Activated CD4-positive, alpha-beta T cell treated with anti-CD3 and anti-CD28 coated beads, Interleukin-2, amount 10 ng/mL, durations not matched to agents 7 days and 5 days (primary cell): ENCODE results near the gene BET1. TPM values are rescaled to one million over a fixed set of nuclear protein-coding genes. Genes with fewer than 3 reads are reported as not detected.

Source experiments
- CTCF ChIA-PET: fragments of 350-600 bp; sonication (Branson Sonifier 250); formaldehyde crosslinking; loops from one replicate; lab custom pipeline; 2021; ENCODE audit warnings: antibody characterized with exemption; lab: Charles Lee
- POLR2A ChIA-PET: fragments of 350-600 bp; sonication (Branson Sonifier 250); formaldehyde crosslinking; loops from one replicate; lab custom pipeline; 2021; ENCODE audit warnings: antibody characterized with exemption; lab: Charles Lee
- DNase-seq: peaks from one replicate; pipeline ENCODE4 v3.0.0-alpha.2; 2020
- H3K27ac Mint-ChIP-seq: one replicate; pipeline ENCODE4 v1.8.0; 2021; ENCODE audit warnings: mild to moderate bottlenecking, moderate library complexity, mixed read lengths
- H3K27me3 Mint-ChIP-seq: one replicate; pipeline ENCODE4 v1.8.0; 2021; ENCODE audit warnings: mixed read lengths
- H3K36me3 Mint-ChIP-seq: one replicate; pipeline ENCODE4 v1.8.0; 2021; ENCODE audit warnings: low read depth, mixed read lengths
- H3K4me1 Mint-ChIP-seq: one replicate; pipeline ENCODE4 v1.8.0; 2021; ENCODE audit warnings: mixed read lengths
- H3K4me3 Mint-ChIP-seq: one replicate; pipeline ENCODE4 v1.8.0; 2021; ENCODE audit warnings: mild to moderate bottlenecking, moderate library complexity, mixed read lengths
- H3K9me3 Mint-ChIP-seq: one replicate; pipeline ENCODE4 v1.8.0; 2021; ENCODE audit warnings: mixed read lengths
- total RNA-seq, 2 experiments: library from RNA; stranded (reverse); gene quantifications; one replicate each; pipeline ENCODE4 v1.2.3, GENCODE V29; 2021

BET1 gene
- total RNA-seq, 2 experiments from 2014 or later, result 19.2 to 20.0 TPM

GRCh38 chr7:93943816-93944540 is 60.2 kb downstream of the BET1 start:
- ChIA-PET CTCF (interaction anchor here (0.6 kb wide), 1 partner anchor 46 kb away, joined by 5 read pairs; no protein-coding TSS in a partner anchor), POLR2A (no interaction called here)
- H3K4me1 Mint-ChIP-seq, result no peaks in the 10 kb centered on the region
- DNase-seq, result no peak
- H3K4me3 Mint-ChIP-seq, result no peak overlapping the region
- peaks cover 6% of the 10 kb centered on the region for H3K27me3 Mint-ChIP-seq
- H3K27ac Mint-ChIP-seq, result no peak overlapping the region
- H3K9me3 Mint-ChIP-seq, result no peaks in the 10 kb centered on the region
- no peaks in the 10 kb centered on the region for H3K36me3 Mint-ChIP-seq

Other genes starting within 250 kb of the BET1 start
- gene TFPI2, start 113.6 kb downstream of the BET1 start, total RNA-seq, result not detected
- gene GNGT1, start 97.8 kb downstream of the BET1 start, total RNA-seq, result not detected
- not detected for gene GNG11, start 82.6 kb downstream of the BET1 start, total RNA-seq